SU-DHL-6 (cell line): ENCODE results near the gene MESD.

Experiments used
- H2AFZ ChIP-seq: fragments of 200-600 bp; sonication (generic); 2 replicates; pipeline ENCODE4 v1.6.1; 2014; ENCODE audit warnings: low read depth, mild to moderate bottlenecking, moderate library complexity, mixed read lengths, antibody characterized with exemption, low read length; ENCODE audit not compliant: severe bottlenecking
- H3F3A ChIP-seq: fragments of 200-600 bp; shearing (Covaris generic); 2 replicates; pipeline ENCODE4 v1.6.0; 2016; ENCODE audit warnings: antibody characterized with exemption, mild to moderate bottlenecking; ENCODE audit not compliant: insufficient read depth
- H3K27ac ChIP-seq: fragments of 200-600 bp; sonication (generic); 2 replicates; pipeline ENCODE4 v1.5.1; 2016; ENCODE audit warnings: low read depth, mild to moderate bottlenecking, low read length, moderate library complexity, mixed read lengths
- H3K27me3 ChIP-seq: fragments of 200-600 bp; sonication (generic), shearing (Covaris generic); 2 replicates; pipeline ENCODE4 v1.6.0; 2014; ENCODE audit warnings: mild to moderate bottlenecking, low read length
- H3K36me3 ChIP-seq: fragments of 200-600 bp; sonication (generic); 2 replicates; pipeline ENCODE4 v1.6.1; 2014; ENCODE audit warnings: mild to moderate bottlenecking, low read length, mixed read lengths
- H3K4me2 ChIP-seq: fragments of 300-600, 200-600 bp; shearing (Covaris generic), sonication (generic); 2 replicates; pipeline ENCODE4 v1.6.0; 2014; ENCODE audit warnings: low read length, low read depth, mild to moderate bottlenecking; ENCODE audit not compliant: poor library complexity, severe bottlenecking
- H3K4me3 ChIP-seq: fragments of 200-600 bp; sonication (generic); 2 replicates; pipeline ENCODE4 v1.5.1; 2014; ENCODE audit warnings: antibody characterized with exemption, low read length, mild to moderate bottlenecking, mixed read lengths; ENCODE audit not compliant: insufficient read depth, poor library complexity, severe bottlenecking
- H3K79me2 ChIP-seq: fragments of 200-600 bp; sonication (generic); 2 replicates; pipeline ENCODE4 v1.6.1; 2014; ENCODE audit warnings: mild to moderate bottlenecking, low read length, moderate library complexity; ENCODE audit not compliant: insufficient read depth
- H3K9ac ChIP-seq: fragments of 200-600 bp; sonication (generic); 2 replicates; pipeline ENCODE4 v1.7.0; 2014; ENCODE audit warnings: mild to moderate bottlenecking, low read length
- H3K9me2 ChIP-seq: fragments of 200-600 bp; sonication (generic); replicated peaks from 2 replicates; pipeline ENCODE4 v1.6.1; 2014; ENCODE audit warnings: low read length; ENCODE audit not compliant: insufficient read depth
- H3K9me3 ChIP-seq: fragments of 200-600 bp; sonication (generic); 2 replicates; pipeline ENCODE4 v1.6.1; 2014; ENCODE audit warnings: low read length, mixed read lengths; ENCODE audit not compliant: insufficient read depth
- H4K20me1 ChIP-seq: fragments of 200-600 bp; sonication (generic); 2 replicates; pipeline ENCODE4 v1.6.1; 2014; ENCODE audit warnings: low read depth, mild to moderate bottlenecking, antibody characterized with exemption, low read length, moderate library complexity, mixed read lengths
- EZH2phosphoT487 ChIP-seq: fragments of 200-600 bp; sonication (generic), shearing (Covaris generic); conservative IDR thresholded peaks from 2 replicates; pipeline ENCODE4 v1.6.1; 2018; ENCODE audit warnings: mild to moderate bottlenecking, antibody characterized with exemption, low read length, moderate library complexity, mixed read lengths
- TF ChIP-seq, protein P1 (sequence below): fragments of 200-600 bp; sonication (generic); IDR thresholded peaks from one replicate; pipeline ENCODE4 v1.5.1; 2017; ENCODE audit warnings: antibody characterized with exemption, mild to moderate bottlenecking, low read length, moderate library complexity; ENCODE audit not compliant: insufficient read depth, poor library complexity, severe bottlenecking

Gene MESD

DNA sequence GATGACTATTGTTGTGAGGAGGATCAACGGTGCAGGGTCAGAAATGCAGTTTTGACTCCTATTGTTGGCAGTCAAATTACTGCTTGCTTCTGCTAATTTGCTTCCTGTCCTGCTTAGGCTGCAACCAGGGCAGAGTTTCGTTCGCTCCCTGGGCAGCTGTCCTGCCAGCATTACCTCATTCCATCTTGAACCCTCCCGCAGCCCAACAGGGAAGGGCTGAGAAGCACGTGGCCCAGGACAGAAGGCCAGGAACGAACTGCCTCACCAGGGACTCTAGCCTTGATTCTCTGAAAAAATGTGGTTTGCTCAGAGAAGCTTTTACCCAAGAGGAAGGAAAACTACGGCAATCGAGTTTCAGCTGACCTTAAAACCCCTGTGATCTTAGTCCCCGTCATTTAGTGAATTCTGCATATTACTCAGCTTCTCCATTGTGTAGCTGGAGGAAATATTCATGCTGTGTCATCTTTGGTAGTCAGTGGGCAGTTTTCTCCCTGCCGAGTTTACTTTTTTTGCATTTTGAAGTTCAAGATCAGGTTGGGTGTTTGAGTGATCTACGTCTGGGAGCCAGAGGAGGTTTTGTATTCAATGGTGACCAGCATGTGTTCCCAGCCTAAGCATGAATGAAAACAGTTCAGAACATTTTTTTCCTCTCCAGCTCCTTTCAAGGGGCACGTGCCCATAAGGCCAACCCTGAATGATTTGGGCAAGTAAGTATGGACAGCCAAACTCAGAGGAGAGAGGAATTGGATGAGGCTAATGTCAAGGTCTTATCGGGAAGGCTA, 34.1 kb upstream of the MESD start:
- Histone ChIP-seq H3K9ac (no peak overlapping the region), H3K9me3 (no peaks in the 10 kb centered on the region), H3K4me2 (no peak overlapping the region), H3K36me3 (no peaks in the 10 kb centered on the region), H3K27me3 (no peaks in the 10 kb centered on the region), H3F3A (no peaks in the 10 kb centered on the region), H3K4me3 (no peak overlapping the region), H3K27ac (no peak overlapping the region), H4K20me1 (no peaks in the 10 kb centered on the region), H3K79me2 (no peaks in the 10 kb centered on the region), H3K9me2 (no peaks in the 10 kb centered on the region), H2AFZ (no peak overlapping the region)
- no peak for TF ChIP-seq EZH2phosphoT487
- TF ChIP-seq, protein P1, sequence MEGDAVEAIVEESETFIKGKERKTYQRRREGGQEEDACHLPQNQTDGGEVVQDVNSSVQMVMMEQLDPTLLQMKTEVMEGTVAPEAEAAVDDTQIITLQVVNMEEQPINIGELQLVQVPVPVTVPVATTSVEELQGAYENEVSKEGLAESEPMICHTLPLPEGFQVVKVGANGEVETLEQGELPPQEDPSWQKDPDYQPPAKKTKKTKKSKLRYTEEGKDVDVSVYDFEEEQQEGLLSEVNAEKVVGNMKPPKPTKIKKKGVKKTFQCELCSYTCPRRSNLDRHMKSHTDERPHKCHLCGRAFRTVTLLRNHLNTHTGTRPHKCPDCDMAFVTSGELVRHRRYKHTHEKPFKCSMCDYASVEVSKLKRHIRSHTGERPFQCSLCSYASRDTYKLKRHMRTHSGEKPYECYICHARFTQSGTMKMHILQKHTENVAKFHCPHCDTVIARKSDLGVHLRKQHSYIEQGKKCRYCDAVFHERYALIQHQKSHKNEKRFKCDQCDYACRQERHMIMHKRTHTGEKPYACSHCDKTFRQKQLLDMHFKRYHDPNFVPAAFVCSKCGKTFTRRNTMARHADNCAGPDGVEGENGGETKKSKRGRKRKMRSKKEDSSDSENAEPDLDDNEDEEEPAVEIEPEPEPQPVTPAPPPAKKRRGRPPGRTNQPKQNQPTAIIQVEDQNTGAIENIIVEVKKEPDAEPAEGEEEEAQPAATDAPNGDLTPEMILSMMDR = no peak

DNA sequence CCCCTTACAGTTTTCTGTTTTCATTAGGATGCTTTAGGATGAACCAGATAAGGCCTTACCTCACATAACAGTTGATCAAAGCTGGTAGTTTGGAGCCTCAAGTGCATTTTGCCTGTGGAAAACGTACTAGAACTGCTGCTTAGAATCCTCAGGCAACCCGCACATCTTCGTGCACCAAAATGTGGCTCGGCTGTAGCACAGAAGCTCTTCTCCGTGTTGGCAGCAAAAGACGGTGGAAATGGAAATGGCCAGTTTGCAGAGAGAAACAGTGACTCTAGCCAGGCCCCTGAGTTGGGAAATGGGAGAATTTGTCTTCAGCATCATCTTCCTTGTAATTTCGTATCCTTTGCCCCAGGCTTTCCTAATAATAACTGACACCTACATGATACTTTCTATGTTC, 31.7 kb upstream of the MESD start:
- H2AFZ ChIP-seq = no peak overlapping the region
- no peaks in the 10 kb centered on the region for H3K79me2 ChIP-seq
- H3F3A ChIP-seq = no peaks in the 10 kb centered on the region
- no peaks in the 10 kb centered on the region for H3K9me3 ChIP-seq
- no peak overlapping the region for H3K4me2 ChIP-seq
- no peak overlapping the region for H3K4me3 ChIP-seq
- no peak overlapping the region for H3K9ac ChIP-seq
- H3K9me2 ChIP-seq = no peaks in the 10 kb centered on the region
- H3K27me3 ChIP-seq = no peaks in the 10 kb centered on the region
- H3K36me3 ChIP-seq = no peaks in the 10 kb centered on the region
- H3K27ac ChIP-seq = no peak overlapping the region
- TF ChIP-seq, protein P1 = no peak
- no peak for TF ChIP-seq EZH2phosphoT487
- no peaks in the 10 kb centered on the region for H4K20me1 ChIP-seq

DNA sequence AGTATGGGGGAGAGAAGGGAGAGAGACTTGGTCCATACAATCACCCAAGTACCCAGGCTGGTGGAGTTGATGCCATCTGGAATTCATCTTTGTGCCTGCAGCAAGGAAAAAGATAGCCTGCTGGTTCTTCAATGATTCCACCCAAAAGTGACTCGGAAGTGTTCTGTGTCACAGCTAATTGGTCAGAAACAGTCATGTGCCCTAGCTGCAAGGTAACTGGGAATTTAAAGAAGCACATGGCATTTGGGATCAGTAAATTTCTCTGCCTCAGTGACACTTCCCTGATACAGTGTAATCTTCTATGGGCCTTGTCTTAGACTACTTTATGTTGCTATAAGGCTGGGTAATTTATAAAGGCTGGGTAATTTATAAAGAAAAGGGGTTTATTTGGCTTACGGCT, 28.6 kb upstream of the MESD start:
- Histone ChIP-seq H3K9me2 (no peaks in the 10 kb centered on the region), H3K9ac (no peak overlapping the region), H4K20me1 (no peaks in the 10 kb centered on the region), H3K79me2 (no peaks in the 10 kb centered on the region), H3K27ac (no peak overlapping the region), H3K9me3 (no peaks in the 10 kb centered on the region), H3F3A (no peaks in the 10 kb centered on the region), H2AFZ (no peak overlapping the region), H3K4me2 (no peak overlapping the region), H3K36me3 (no peaks in the 10 kb centered on the region), H3K27me3 (no peaks in the 10 kb centered on the region), H3K4me3 (no peak overlapping the region)
- no peak for TF ChIP-seq EZH2phosphoT487
- TF ChIP-seq, protein P1 = no peak
